Islet of Langerhans (tissue), 1 donor: ENCODE measurements around the gene PRDM15.
"Not testable (repeated sequence)": the region's sequence is repeated elsewhere in the genome, so short reads cannot be mapped to it uniquely, and the experiment has no call there.

Source experiments
- FAIRE-seq: peaks from one replicate; lab custom pipeline; 2011; peaks lifted over from hg19 to GRCh38; lab: Jason Lieb, UNC

Gene PRDM15

GRCh38 chr21:41804381-41804780, 74.8 kb downstream of the PRDM15 start:
- no peak for FAIRE-seq

- FAIRE-seq = no peak
These were observed 75.8 kb downstream of the PRDM15 start for GRCh38 chr21:41803316-41803715.

- no peak for FAIRE-seq
These were observed 76.5 kb downstream of the PRDM15 start for GRCh38 chr21:41802684-41803083.

- FAIRE-seq = no peak
These were observed 77.0 kb downstream of the PRDM15 start for GRCh38 chr21:41802198-41802584.

- FAIRE-seq = no peak
These were observed 77.6 kb downstream of the PRDM15 start for GRCh38 chr21:41801321-41802197.

GRCh38 chr21:41800425-41801320, 78.5 kb downstream of the PRDM15 start:
- FAIRE-seq = no peak

GRCh38 chr21:41799763-41800162, 79.4 kb downstream of the PRDM15 start:
- no peak for FAIRE-seq

GRCh38 chr21:41798326-41798725, 80.8 kb downstream of the PRDM15 start:
- no peak for FAIRE-seq

- no peak for FAIRE-seq
These were observed 82.6 kb downstream of the PRDM15 start for GRCh38 chr21:41796476-41797080.

GRCh38 chr21:41795726-41796125, 83.4 kb downstream of the PRDM15 start:
- FAIRE-seq = no peak

GRCh38 chr21:41794600-41794999, 84.5 kb downstream of the PRDM15 start:
- FAIRE-seq = no peak

GRCh38 chr21:41792711-41793110, 86.4 kb downstream of the PRDM15 start:
- no peak for FAIRE-seq

- FAIRE-seq = no peak
These were observed 92.6 kb downstream of the PRDM15 start for GRCh38 chr21:41786509-41786987.

- not testable (repeated sequence) for FAIRE-seq
These were observed 93.9 kb downstream of the PRDM15 start for GRCh38 chr21:41785262-41785661.

- no peak for FAIRE-seq
These were observed 94.6 kb downstream of the PRDM15 start for GRCh38 chr21:41784456-41785102.

GRCh38 chr21:41783476-41784180, 95.5 kb downstream of the PRDM15 start:
- FAIRE-seq = no peak

- no peak for FAIRE-seq
These were observed 98.1 kb downstream of the PRDM15 start for GRCh38 chr21:41781050-41781410.

- FAIRE-seq = no peak
These were observed 98.7 kb downstream of the PRDM15 start for GRCh38 chr21:41780337-41781049.

- FAIRE-seq = no peak
These were observed 99.5 kb downstream of the PRDM15 start for GRCh38 chr21:41779659-41780058.

GRCh38 chr21:41778930-41779600, 100.1 kb downstream of the PRDM15 start:
- FAIRE-seq = no peak
